ENCODE data around the gene MYRIP.

Gene MYRIP

GRCh38 chr3:39896184-39896583 lies 86.8 kb downstream of the MYRIP start:
- no peaks in the 10 kb centered on the region for H3K9me3 ChIP-seq (ENCODE audit: insufficient read depth, low read length)
- H3K4me3 ChIP-seq (ENCODE audit: low read length), result no peak overlapping the region
- H3K4me1 ChIP-seq (ENCODE audit: low read length), result peaks cover 17% of the 10 kb centered on the region
- TF ChIP-seq EZH2phosphoT487 (IDR thresholded peaks at IDR 0.05; ENCODE audit: low read depth) (no peak), CTCF (IDR thresholded peaks at IDR 0.05; ENCODE audit: low read depth, low read length) (no peak)
- no peak overlapping the region for H3K9ac ChIP-seq (ENCODE audit: low read length)
- no peak overlapping the region for H3K27ac ChIP-seq (ENCODE audit: low read length)
- no peaks in the 10 kb centered on the region for H4K20me1 ChIP-seq (ENCODE audit: insufficient read depth, low read length)
- no peak overlapping the region for H2AFZ ChIP-seq (ENCODE audit: low read depth, low read length)
- H3K79me2 ChIP-seq (ENCODE audit: low read length), result no peaks in the 10 kb centered on the region
- no peaks in the 10 kb centered on the region for H3K27me3 ChIP-seq (ENCODE audit: low read depth, low read length)
- H3K36me3 ChIP-seq (replicated peaks; ENCODE audit: low read depth, low read length), result no peaks in the 10 kb centered on the region
- peak overlapping the region; percentile 22; the same call in 1 of the 2 replicates for H3K4me2 ChIP-seq (ENCODE audit: low read length)

GRCh38 chr3:39900462-39901002 lies 91.1 kb downstream of the MYRIP start:
- no peaks in the 10 kb centered on the region for H3K79me2 ChIP-seq (ENCODE audit: low read length)
- peaks cover 17% of the 10 kb centered on the region for H3K4me1 ChIP-seq (ENCODE audit: low read length)
- H3K9me3 ChIP-seq (ENCODE audit: insufficient read depth, low read length), result no peaks in the 10 kb centered on the region
- H3K36me3 ChIP-seq (replicated peaks; ENCODE audit: low read depth, low read length), result no peaks in the 10 kb centered on the region
- no peak overlapping the region for H2AFZ ChIP-seq (ENCODE audit: low read depth, low read length)
- no peak overlapping the region for H3K27ac ChIP-seq (ENCODE audit: low read length)
- TF ChIP-seq CTCF (IDR thresholded peaks at IDR 0.05; ENCODE audit: low read depth, low read length) (no peak), EZH2phosphoT487 (IDR thresholded peaks at IDR 0.05; ENCODE audit: low read depth) (no peak)
- H3K4me2 ChIP-seq (ENCODE audit: low read length), result no peak overlapping the region
- no peak overlapping the region for H3K4me3 ChIP-seq (ENCODE audit: low read length)
- H3K9ac ChIP-seq (ENCODE audit: low read length), result no peak overlapping the region
- no peaks in the 10 kb centered on the region for H3K27me3 ChIP-seq (ENCODE audit: low read depth, low read length)
- H4K20me1 ChIP-seq (ENCODE audit: insufficient read depth, low read length), result no peaks in the 10 kb centered on the region

GRCh38 chr3:39903253-39903652 lies 93.8 kb downstream of the MYRIP start:
- H3K9ac ChIP-seq (ENCODE audit: low read length), result no peak overlapping the region
- no peak overlapping the region for H3K4me2 ChIP-seq (ENCODE audit: low read length)
- no peak overlapping the region for H2AFZ ChIP-seq (ENCODE audit: low read depth, low read length)
- no peaks in the 10 kb centered on the region for H3K79me2 ChIP-seq (ENCODE audit: low read length)
- no peaks in the 10 kb centered on the region for H4K20me1 ChIP-seq (ENCODE audit: insufficient read depth, low read length)
- no peaks in the 10 kb centered on the region for H3K36me3 ChIP-seq (replicated peaks; ENCODE audit: low read depth, low read length)
- no peak for TF ChIP-seq CTCF (IDR thresholded peaks at IDR 0.05; ENCODE audit: low read depth, low read length)
- no peak for TF ChIP-seq EZH2phosphoT487 (IDR thresholded peaks at IDR 0.05; ENCODE audit: low read depth)
- no peaks in the 10 kb centered on the region for H3K27me3 ChIP-seq (ENCODE audit: low read depth, low read length)
- H3K27ac ChIP-seq (ENCODE audit: low read length), result no peak overlapping the region
- H3K4me1 ChIP-seq (ENCODE audit: low read length), result peaks cover 2% of the 10 kb centered on the region; the same call in 1 of the 2 replicates
- H3K4me3 ChIP-seq (ENCODE audit: low read length), result no peak overlapping the region
- no peaks in the 10 kb centered on the region for H3K9me3 ChIP-seq (ENCODE audit: insufficient read depth, low read length)

GRCh38 chr3:39905788-39906187 lies 96.4 kb downstream of the MYRIP start:
- no peak overlapping the region for H3K27ac ChIP-seq (ENCODE audit: low read length)
- H4K20me1 ChIP-seq (ENCODE audit: insufficient read depth, low read length), result no peaks in the 10 kb centered on the region
- H3K36me3 ChIP-seq (replicated peaks; ENCODE audit: low read depth, low read length), result no peaks in the 10 kb centered on the region
- H3K9ac ChIP-seq (ENCODE audit: low read length), result no peak overlapping the region
- H3K79me2 ChIP-seq (ENCODE audit: low read length), result no peaks in the 10 kb centered on the region
- no peak overlapping the region for H3K4me2 ChIP-seq (ENCODE audit: low read length)
- no peak for TF ChIP-seq CTCF (IDR thresholded peaks at IDR 0.05; ENCODE audit: low read depth, low read length)
- TF ChIP-seq EZH2phosphoT487 (IDR thresholded peaks at IDR 0.05; ENCODE audit: low read depth), result no peak
- H3K4me1 ChIP-seq (ENCODE audit: low read length), result peaks cover 3% of the 10 kb centered on the region; the same call in 1 of the 2 replicates
- no peak overlapping the region for H2AFZ ChIP-seq (ENCODE audit: low read depth, low read length)
- no peak overlapping the region for H3K4me3 ChIP-seq (ENCODE audit: low read length)
- H3K27me3 ChIP-seq (ENCODE audit: low read depth, low read length), result no peaks in the 10 kb centered on the region
- no peaks in the 10 kb centered on the region for H3K9me3 ChIP-seq (ENCODE audit: insufficient read depth, low read length)

Data from OCI-LY3 (cell line).